NCI-H187 (cell line): Measurements from ENCODE around the gene MAN1A1.

ENCODE experiments used
- DNase-seq, 2 experiments: peaks; one replicate each; lab custom pipeline; 2025; lab: John Stamatoyannopoulos, UW

The MAN1A1 gene

DNA sequence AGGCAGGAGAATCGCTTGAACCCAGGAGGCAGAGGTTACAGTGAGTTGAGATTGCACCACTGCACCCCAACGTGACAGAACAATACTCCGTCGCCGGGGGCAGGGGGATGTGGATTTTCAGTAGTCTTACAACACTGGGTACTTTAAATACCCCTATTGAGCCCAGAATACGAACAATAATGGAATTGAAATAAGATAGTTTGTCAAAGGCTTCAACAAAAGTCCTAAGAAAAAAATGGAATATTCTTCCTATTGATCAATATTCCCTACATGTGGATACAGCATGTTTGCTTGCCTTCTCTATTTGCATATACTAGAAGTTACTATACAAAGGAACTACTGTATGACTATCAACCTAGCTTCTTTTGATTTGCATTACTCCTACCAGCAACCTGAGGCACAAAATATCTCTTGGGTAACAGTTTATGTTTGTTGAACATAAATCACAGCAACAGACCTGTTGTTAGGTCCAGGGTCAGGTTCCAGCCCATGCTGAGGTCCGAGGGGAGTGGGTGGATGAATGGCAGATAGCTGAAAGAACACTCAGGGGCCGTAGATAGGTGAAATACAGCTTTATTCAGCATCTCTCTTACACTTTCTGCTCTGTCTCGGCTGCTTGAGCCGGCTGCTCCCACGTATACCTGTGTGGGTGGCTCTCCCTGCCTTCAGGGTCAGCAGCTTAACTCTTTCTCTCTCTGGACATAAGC lies 23.8 kb downstream of the MAN1A1 start:
- no peak for DNase-seq

DNA sequence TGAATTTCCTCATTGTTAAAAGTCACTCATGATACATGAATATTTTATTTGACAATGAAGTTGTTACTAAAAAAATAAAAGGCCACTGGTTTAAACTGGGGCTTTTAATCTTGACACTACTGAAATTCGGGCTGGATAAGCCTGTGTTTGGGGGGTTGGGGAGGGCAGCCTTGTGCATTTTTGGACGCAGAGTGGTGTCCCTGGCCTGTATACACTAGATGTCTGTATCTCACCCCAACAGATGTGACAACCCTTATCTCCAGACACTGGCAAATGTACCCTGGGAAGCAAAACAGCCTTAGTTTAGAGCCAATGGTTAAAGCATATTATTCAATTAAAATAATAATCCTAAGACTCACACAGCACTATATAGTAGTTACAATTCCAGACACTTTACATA lies 24.8 kb downstream of the MAN1A1 start:
- DNase-seq: no peak

DNA sequence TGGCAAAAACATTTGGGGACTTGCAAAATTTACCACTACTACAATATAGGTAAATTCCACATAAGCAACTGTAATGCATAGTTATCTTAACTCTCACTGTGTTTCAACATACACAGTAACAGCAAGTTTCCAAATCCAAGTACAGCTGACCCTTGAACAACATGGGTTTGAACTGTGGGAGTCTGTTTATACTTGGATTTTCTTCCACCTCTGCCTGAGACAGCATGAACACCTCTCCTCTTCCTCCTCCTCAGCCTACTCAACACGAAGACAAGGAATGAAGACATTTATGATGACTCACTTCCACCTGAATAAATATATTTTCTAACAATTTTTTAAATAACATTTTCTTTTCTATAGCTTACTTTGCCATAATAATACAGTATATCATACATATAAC lies 25.6 kb downstream of the MAN1A1 start:
- DNase-seq: no peak

DNA sequence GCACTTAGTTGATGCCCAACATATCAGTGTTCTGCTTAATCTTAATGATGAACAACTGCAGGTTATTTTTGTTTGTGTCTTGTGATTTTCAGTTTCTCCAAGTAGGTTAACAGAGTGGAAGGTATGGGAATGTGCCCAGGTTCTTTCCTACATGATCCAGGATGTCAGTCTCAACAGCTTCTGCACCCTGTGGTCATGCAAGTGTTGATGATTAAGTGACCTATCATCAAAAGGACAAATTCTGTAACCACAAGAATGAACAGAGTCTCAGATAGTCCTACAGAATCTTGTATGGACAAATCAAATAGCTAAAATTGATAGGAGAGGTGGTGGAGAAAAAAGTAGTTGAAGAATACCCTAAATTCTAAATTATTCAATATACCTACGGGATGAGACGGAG lies 26.1 kb downstream of the MAN1A1 start:
- DNase-seq: no peak

DNA sequence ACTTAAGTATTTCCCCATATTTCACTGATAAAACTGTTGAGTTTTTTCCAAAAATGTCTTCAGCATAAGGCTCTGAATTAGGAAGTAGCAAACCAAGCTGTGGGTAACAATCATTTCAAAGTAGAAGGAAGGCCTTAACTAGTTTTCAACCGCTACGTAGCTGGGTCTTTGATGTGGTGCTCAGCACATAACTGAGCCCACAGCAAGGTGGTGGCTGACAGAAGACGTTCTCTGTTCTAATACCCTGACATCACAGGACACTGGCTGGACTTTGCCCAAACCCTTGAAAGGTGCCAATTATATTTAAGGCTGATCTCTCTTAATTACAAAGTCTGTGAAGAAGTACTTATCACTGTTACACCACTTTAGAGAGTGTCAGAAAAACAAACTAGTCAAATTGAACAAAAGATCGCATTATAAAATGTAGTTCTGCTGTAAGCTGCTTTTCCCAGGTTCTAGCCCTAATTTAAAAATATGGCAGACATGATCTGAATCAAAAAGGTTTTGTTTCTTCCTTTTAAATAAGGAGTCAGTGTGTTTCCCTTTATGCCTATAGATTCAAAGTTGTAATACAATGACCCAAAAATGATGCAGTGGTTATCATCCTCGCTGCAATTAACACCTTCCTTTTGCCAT lies 26.7 kb downstream of the MAN1A1 start:
- no peak for DNase-seq

DNA sequence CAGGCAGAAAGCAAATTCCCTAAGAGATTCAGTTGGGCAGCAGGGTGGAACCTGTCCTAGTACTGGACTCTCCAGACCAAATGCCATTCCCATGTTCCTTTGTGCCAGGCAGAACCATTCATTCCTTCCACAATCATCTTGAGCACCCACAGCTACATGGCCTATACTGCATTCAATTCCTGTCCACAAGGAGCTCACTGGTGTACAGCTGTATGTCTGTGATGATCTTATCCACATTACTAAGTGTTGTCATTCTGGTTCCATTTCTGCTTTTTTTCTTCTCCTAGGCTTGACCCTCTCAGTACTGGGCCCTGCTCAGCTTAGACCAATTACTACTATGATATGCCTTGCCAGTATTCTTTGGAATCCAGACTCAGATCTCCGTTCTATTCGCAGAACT lies 27.5 kb downstream of the MAN1A1 start:
- no peak for DNase-seq

DNA sequence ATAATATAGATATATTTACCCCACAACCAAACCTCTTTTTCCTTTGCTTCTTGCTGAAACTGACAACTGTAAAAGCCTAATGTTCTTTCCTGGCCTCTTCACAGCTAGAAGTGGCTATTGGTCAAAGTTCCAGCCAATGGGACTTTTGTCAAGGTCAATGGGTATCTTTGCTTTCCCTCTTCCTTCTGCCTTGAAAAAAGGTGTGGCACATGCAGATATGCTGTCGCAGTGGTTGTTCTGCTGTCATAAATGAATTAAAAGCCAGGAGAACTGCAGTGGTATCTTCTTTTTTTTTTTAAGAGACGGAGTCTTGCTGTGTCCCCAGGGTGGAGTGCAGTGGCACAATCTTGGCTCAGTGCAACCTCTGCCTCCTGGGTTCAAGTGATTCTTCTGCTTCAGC lies 29.9 kb downstream of the MAN1A1 start:
- DNase-seq: no peak

DNA sequence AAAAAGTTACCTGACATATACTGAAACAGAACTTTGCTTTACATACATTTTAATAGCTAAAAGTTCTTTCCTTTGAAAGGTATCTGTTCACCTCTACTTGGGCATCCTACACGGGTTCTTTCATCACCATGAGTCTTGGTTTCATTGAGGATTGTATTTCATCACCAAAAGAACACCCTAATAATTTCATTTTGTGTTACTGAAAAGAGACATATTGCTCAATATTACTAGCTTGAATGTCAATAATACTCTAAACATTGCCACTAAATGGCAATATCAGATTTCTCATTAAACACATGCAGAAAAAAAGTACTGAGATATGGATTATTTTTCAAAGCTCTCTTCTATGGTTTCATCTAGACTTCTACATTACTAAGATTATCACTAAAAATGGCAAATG lies 30.8 kb downstream of the MAN1A1 start:
- no peak for DNase-seq

DNA sequence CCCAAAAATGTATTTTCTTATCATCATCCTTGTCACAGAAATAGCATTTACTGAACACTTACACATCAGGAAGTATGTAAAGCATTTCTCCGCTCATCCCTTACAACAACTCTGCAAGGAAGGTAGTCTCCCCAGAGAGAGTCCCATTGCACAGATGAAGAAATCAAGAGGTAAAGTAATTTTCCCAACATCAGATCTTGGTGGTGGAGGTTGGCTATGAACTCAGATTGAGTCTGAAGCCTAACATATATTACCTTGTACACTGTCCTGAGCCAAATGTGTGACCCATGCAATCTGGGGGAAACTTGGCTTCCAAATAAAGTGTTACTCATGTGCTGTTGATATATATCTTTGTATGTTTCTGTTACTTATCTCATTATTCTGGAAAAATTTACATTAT lies 31.4 kb downstream of the MAN1A1 start:
- no peak for DNase-seq

DNA sequence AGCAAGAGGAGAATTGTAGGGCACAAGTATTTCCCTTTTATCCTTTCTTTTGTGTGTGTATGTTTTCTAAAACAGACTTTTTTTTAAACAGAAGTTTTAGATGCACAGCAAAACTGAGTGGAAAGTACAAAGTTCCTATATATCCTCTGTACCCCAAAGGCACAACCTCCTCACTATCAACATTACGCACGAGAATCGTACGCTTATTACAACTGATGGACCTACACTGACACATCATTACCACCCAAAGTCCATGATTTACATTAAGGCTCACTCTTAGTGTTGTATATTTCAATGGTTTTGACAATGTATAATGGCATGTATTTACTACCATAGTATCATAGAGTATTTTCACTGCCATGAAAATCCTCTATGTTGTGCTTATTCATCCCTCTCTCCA lies 32.6 kb downstream of the MAN1A1 start:
- DNase-seq: no peak

DNA sequence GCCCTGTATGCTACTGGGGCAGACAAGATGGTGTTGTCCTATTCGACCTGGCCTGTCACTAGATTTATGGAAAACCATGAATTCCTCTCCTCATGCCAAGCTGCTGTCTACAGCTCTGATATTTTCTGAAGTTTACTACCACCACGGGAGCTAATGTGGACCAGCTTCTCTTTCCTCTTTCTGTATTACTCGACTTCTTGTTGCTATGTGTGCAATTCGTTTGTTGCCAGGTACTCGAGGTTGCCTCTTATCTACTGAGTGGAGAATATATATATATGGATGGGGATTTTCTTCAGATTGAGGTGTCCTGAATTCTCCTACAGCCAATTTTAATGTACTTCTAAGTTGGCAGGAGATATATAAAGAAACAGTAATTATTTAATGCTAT lies 34.7 kb downstream of the MAN1A1 start:
- DNase-seq: no peak

DNA sequence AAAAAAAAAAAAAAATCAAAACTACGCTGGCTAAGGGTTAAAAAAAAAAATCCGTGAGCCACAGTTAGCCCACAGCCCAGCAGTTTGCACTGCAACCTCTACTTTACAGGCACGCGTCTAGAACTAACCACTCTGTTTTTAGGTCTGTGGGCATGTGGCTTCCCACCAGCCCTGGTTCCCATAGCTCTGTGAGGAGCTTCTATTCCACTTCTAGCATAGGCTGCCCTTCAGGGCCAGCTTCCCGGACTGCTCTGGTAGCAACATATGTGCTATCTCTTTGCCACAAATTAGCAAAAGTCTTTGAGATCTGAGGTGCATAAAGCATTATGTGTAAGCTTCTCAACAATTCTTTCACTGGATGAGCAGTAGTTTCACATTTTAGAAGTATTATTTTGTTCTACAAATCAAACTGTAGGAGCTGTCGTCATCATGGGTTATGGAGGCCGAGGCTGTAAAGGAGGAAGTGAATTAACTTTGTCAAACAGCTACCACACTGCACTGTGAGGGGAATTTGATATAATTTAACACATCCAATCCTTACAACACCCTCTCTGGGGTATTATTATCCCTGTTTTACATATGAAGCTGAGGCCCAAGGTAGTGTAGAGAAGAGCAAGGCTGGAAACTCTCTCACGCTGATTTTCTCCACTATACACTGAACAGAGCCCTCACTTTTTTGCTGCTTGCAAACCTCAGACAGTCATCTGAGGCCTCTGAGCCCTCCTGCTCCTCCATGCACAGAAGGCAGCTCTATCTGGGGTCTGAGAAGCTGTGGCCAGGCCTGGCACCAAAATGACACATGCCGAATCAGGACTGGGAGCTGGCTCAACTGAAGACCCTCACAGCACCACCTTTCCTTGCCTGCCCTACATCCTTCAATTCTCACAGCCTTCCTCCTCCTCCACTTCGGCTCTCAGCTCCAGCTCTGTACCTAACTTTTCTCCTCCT lies 35.4 kb downstream of the MAN1A1 start:
- no peak for DNase-seq

DNA sequence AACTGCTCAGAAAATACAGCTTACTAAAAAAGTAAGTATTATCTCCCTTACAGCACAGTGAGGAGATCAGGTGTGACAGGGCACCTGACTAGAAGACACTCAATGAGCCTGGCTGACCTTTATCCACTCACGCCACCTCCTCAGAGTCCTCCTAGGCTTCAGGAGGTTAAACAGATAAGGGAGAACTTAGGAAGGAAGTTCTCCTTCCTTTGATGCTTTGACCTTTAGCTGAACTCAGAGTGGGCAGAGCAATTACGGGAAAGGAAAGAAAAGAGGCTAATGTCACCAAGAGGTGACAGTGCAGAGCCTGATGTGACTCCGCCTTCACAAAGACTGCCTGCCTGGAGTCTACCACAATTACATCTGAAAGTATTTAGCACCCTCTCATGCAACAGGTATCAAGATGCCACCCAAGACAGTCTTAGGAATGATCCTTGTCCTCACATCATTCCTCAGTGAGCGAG lies 36.7 kb downstream of the MAN1A1 start:
- DNase-seq: no peak

DNA sequence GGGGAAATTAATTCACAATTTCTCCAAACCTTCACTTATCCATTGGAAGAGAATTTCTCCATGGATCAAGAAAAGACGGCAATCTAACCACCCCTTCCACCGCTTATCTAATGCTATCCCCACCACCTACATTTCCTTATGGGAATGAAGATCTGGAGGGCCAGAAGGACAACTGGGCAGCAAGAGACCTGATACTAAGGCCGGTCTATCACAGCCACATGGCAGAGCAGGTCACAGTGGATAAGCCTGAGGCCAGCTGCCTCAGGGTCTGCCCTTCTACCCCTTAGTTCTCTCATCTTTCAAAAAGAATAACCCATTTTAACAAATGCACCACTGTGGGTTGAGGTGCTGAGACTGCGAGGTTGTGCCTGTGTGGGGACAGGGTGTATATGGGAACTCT lies 37.1 kb downstream of the MAN1A1 start:
- no peak for DNase-seq

DNA sequence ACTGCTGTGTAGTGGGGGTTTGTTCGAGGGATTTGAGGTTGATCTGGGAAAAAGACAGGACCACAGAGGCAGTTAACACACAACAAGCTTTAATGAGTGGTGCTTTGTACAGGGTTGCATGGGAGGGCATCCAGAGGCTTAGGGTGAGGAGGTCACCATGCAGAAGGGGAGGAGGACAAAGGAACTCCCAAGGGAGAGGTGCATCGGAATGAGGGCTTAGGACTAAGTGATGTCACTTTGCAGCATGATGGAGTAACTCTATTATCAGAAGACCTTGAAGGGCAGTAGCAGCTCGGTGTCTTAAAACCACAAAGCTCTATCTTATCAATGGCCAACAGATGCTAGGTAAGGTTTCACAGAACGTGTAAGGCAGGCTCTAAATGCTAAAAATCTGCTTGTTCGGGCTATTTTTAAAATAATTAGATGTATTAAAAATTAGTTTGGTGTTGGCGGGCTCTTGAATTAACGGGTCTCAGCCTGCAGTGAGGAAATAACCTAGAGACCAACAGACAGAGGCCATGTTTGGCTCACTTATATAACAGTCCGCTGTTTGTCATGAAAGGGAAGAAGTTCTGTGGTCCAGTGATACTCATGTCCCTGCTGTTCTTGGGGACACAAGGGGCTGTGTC lies 37.9 kb downstream of the MAN1A1 start:
- no peak for DNase-seq

DNA sequence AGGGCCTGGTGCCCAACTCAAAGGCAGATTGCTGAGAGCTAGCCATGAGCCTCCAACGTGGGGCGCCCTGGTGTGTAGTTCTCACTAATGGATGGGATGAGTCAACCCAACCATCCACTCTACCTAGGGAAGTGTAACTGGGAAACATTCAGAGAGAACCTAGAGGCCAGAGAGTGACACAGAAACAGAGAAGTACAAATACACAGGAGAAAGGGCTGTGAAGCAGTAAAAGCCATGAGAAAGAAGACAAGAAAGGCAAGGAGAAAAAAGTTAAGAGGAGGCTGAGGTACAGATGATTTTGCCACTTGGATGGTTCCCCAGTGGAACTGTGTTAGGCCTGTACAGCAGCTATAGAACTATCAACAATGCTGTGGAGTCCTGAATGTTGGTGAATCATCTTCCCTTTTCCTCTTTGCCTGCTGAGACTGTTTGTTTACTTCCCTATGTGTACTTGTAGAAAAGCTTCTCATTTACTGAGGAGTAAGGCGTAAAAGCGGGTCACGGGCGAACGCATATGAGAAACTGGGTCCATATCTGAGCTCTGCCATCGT lies 39.0 kb downstream of the MAN1A1 start:
- no peak for DNase-seq

DNA sequence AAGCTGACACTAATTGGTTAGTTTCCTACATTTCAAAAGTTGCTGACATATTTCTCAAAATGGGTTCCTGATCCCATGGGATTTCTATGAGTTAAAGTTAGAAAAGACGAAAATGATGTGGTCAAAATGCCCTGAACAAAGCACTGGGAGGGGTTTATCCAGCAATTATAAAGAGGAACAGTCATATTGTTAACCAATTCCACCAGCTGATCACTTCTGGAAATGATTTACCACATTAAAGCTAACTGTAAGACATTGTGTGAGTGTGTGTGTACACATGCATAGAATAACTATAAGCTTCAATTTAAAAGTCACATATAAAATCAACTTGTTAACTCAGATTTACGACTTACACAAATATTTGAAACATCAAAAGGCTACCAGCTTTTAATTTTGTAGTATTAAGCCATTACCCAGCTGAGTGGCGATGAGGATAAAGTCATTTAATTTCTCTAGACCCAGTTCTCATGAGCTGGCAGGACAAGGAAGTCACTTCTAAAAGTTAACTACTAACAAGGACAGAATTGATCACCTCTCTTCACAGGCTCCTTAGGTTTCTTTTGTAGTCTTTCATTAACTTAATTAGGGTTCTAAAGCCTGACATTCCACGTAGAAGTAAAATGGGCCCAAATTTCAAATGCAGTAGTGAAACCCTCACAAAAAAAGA lies 40.4 kb downstream of the MAN1A1 start:
- DNase-seq: no peak

DNA sequence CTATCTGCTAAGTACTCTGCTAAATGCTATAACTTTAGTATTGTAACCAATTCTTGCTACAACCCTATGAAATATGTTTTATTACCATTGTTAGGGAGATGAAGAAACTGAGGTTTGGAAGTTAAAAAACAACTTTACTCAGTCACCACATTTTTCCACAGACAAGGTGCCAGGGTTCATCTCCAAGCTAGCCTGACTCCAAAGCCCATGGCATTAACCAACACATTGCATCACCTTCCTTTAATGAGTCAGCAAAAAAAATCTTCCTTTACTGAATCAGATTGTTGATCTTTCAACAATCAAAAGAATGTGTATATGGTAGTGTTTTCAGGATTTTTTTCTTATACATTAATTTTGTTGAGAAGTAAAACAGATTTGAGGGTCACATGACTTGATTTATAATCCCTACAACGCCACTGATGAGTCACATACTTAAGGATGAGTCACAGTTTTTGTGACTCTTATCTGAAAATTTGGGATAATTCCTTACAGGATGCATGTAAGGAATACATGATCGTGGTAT lies 41.5 kb downstream of the MAN1A1 start:
- no peak for DNase-seq

DNA sequence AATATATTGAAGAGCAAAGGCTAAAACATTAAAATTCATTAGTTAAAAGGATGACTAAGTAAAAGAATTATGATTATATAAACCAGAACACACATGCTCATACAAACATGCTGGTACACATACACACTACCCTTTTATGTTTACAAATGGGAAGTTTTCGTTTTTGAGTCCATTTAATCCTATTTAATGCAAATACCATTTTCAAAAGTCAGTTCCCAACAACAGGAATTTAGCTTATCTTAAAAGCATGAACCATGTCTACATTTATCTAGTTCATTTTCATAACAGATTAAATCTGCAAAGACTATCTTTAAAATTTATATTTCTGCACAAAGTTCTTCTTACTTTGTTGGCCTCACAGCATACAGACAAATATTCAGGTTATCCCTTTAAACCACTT lies 42.5 kb downstream of the MAN1A1 start:
- no peak for DNase-seq

DNA sequence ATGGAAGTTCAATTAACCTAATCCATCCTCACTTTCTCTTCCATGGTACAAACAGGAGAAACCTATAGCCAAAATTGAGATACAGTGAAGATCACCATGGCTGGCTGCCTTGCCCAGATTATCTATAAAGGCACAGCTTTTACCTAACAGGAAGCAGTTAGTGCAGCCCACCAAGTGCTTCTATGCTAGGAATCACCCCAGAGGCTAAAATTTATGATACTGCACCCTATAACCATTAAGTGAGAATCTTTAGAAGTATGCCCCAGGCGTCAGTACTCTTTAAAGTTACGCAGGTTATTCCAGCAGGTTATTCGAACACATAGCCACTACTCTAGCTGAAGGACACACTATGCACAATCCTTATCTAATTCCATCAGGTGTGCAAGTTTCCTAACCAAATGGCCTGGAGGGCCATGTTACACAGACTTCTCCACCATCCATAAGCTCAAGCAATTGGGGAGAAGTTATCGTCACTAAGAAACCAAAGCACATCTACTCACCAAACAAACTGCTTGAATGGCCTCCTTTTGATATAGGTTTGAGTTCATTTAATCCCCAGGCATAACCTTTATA lies 43.1 kb downstream of the MAN1A1 start:
- no peak for DNase-seq
